ENCODE data around the gene WSB1. TPM values are rescaled to one million over a fixed set of nuclear protein-coding genes. Genes with fewer than 3 reads are reported as not detected.
"Not testable (repeated sequence)": the region's sequence is repeated elsewhere in the genome, so short reads cannot be mapped to it uniquely, and the experiment has no call there.

Gene WSB1
- total RNA-seq, 1 experiment from 2014 or later: 93.1 TPM

GRCh38 chr17:27327871-27328270 lies 34.0 kb downstream of the WSB1 start:
- ChIA-PET POLR2A (interaction anchor here (1.7 to 2.7 kb wide), 2 partner anchors 33 to 34 kb away, joined by 6 to 12 read pairs; partner anchors contain the start of gene WSB1), CTCF (interaction anchor here (1.6 kb wide), 1 partner anchor 91 kb away, joined by 7 read pairs; no protein-coding TSS in a partner anchor)
- BruUV-seq (replicated peaks): no TSS peak
- intact Hi-C loops (cut with micrococcal nuclease): no loop called here
- Mint-ChIP-seq H3K4me3 (ENCODE audit: unreplicated experiment) (no peak overlapping the region), H3K9me3 (ENCODE audit: unreplicated experiment) (no peaks in the 10 kb centered on the region), H3K4me1 (ENCODE audit: insufficient read depth, unreplicated experiment) (peaks cover 41% of the 10 kb centered on the region), H3K27me3 (ENCODE audit: insufficient read depth, unreplicated experiment) (no peaks in the 10 kb centered on the region), H3K36me3 (ENCODE audit: insufficient read depth, unreplicated experiment) (no peaks in the 10 kb centered on the region), H3K27ac (ENCODE audit: low read depth, unreplicated experiment) (no peak overlapping the region)
- DNase-seq (ENCODE audit: unreplicated experiment): no peak
- no peak for TF ChIP-seq CTCF (IDR thresholded peaks at IDR 0.05; ENCODE audit: unreplicated experiment)

GRCh38 chr17:27328686-27329085 lies 34.8 kb downstream of the WSB1 start:
- intact Hi-C loops (cut with micrococcal nuclease); DNase-seq (ENCODE audit: unreplicated experiment); H3K27ac Mint-ChIP-seq (ENCODE audit: low read depth, unreplicated experiment); H3K36me3 Mint-ChIP-seq (ENCODE audit: insufficient read depth, unreplicated experiment); H3K27me3 Mint-ChIP-seq (ENCODE audit: insufficient read depth, unreplicated experiment); H3K4me3 Mint-ChIP-seq (ENCODE audit: unreplicated experiment); H3K9me3 Mint-ChIP-seq (ENCODE audit: unreplicated experiment); BruUV-seq (replicated peaks): not testable (repeated sequence)
- POLR2A ChIA-PET: interaction anchor here (2.7 kb wide), 1 partner anchor 35 kb away, joined by 12 read pairs; the partner anchor contains the start of gene WSB1
- CTCF ChIA-PET: interaction anchor here (1.0 to 1.6 kb wide), 2 partner anchors 92 to 274 kb away, joined by 3 to 7 read pairs; no protein-coding TSS in a partner anchor
- H3K4me1 Mint-ChIP-seq (ENCODE audit: insufficient read depth, unreplicated experiment): peaks cover 35% of the 10 kb centered on the region

- Mint-ChIP-seq H3K9me3 (ENCODE audit: unreplicated experiment) (no peaks in the 10 kb centered on the region), H3K4me3 (ENCODE audit: unreplicated experiment) (no peak overlapping the region), H3K4me1 (ENCODE audit: insufficient read depth, unreplicated experiment) (peaks cover 36% of the 10 kb centered on the region), H3K27ac (ENCODE audit: low read depth, unreplicated experiment) (no peak overlapping the region), H3K36me3 (ENCODE audit: insufficient read depth, unreplicated experiment) (no peaks in the 10 kb centered on the region), H3K27me3 (ENCODE audit: insufficient read depth, unreplicated experiment) (no peaks in the 10 kb centered on the region)
- ChIA-PET POLR2A (interaction anchor here (1.3 to 4.5 kb wide), 2 partner anchors 10 to 34 kb away, joined by 3 to 68 read pairs; partner anchors contain the start of gene WSB1), CTCF (interaction anchor here (0.6 to 1.6 kb wide), 3 partner anchors 93 to 273 kb away, joined by 3 to 7 read pairs (median 3); no protein-coding TSS in a partner anchor)
- TF ChIP-seq CTCF (IDR thresholded peaks at IDR 0.05; ENCODE audit: unreplicated experiment): no peak
- BruUV-seq (replicated peaks): no TSS peak
- intact Hi-C loops (cut with micrococcal nuclease): no loop called here
- no peak for DNase-seq (ENCODE audit: unreplicated experiment)
Measured at GRCh38 chr17:27329146-27329805, 35.4 kb downstream of the WSB1 start.

- Mint-ChIP-seq H3K36me3 (ENCODE audit: insufficient read depth, unreplicated experiment) (no peaks in the 10 kb centered on the region), H3K9me3 (ENCODE audit: unreplicated experiment) (no peaks in the 10 kb centered on the region), H3K27ac (ENCODE audit: low read depth, unreplicated experiment) (peak overlapping the region; percentile 79), H3K27me3 (ENCODE audit: insufficient read depth, unreplicated experiment) (no peaks in the 10 kb centered on the region), H3K4me3 (ENCODE audit: unreplicated experiment) (peak overlapping the region; percentile 71), H3K4me1 (ENCODE audit: insufficient read depth, unreplicated experiment) (peaks cover 34% of the 10 kb centered on the region)
- DNase-seq (ENCODE audit: unreplicated experiment): no peak
- BruUV-seq (replicated peaks): no TSS peak
- ChIA-PET CTCF (interaction anchor here (0.6 to 7.0 kb wide), 4 partner anchors 19 to 260 kb away, joined by 3 to 92 read pairs (median 17); no protein-coding TSS in a partner anchor), POLR2A (interaction anchor here (2.5 to 4.5 kb wide), 3 partner anchors 37 to 125 kb away, joined by 6 to 68 read pairs (median 30); partner anchors contain the start of gene WSB1)
- intact Hi-C loops (cut with micrococcal nuclease): loop anchor here (2.0 kb wide), 2 partner anchors 37 to 135 kb away; partner anchors contain the start of gene WSB1
- TF ChIP-seq CTCF (IDR thresholded peaks at IDR 0.05; ENCODE audit: unreplicated experiment): no peak
Measured at GRCh38 chr17:27332047-27332393, 38.1 kb downstream of the WSB1 start.
